HEK293 (cell line): Measurements from ENCODE around the gene MLXIPL.

Experiments
- CTCF ChIP-seq: fragments of 450-650 bp; formaldehyde crosslinking; IDR thresholded peaks from 2 replicates; pipeline ENCODE4 v1.5.1; 2016; ENCODE audit warnings: missing biosample characterization, missing genetic modification characterization
- TCF7L2 ChIP-seq: IDR thresholded peaks from 2 replicates; pipeline ENCODE4 v1.6.1; 2011; ENCODE audit warnings: low read depth, mild to moderate bottlenecking, inconsistent platforms, low read length, moderate library complexity, borderline replicate concordance
- ZBTB44 ChIP-seq: fragments of 450-650 bp; IDR thresholded peaks from 2 replicates; pipeline ENCODE4 v1.5.1; 2018; ENCODE audit warnings: missing biosample characterization, mild to moderate bottlenecking, missing genetic modification characterization
- ZBTB8A ChIP-seq: fragments of 450-650 bp; formaldehyde crosslinking; IDR thresholded peaks from 2 replicates; pipeline ENCODE4 v1.5.1; 2016; ENCODE audit warnings: missing biosample characterization, missing genetic modification characterization
- ZNF24 ChIP-seq: fragments of 450-650 bp; formaldehyde crosslinking; IDR thresholded peaks from 2 replicates; pipeline ENCODE4 v1.5.1; 2016; ENCODE audit warnings: missing biosample characterization, missing genetic modification characterization
- ZNF549 ChIP-seq: fragments of 450-650 bp; IDR thresholded peaks from 2 replicates; pipeline ENCODE4 v1.5.1; 2018; ENCODE audit warnings: missing biosample characterization, missing genetic modification characterization, mild to moderate bottlenecking, inconsistent platforms, moderate library complexity
- ZNF555 ChIP-seq: fragments of 450-650 bp; formaldehyde crosslinking; conservative IDR thresholded peaks from 2 replicates; pipeline ENCODE4 v1.5.1; 2017; ENCODE audit warnings: missing biosample characterization, mild to moderate bottlenecking, missing genetic modification characterization, inconsistent platforms
- ZNF561 ChIP-seq: fragments of 450-650 bp; IDR thresholded peaks from 2 replicates; pipeline ENCODE4 v1.5.1; 2018; ENCODE audit warnings: missing biosample characterization, missing genetic modification characterization, borderline replicate concordance
- TF ChIP-seq, protein P1 (sequence below): fragments of 450-650 bp; formaldehyde crosslinking; IDR thresholded peaks from 2 replicates; pipeline ENCODE4 v1.5.1; 2017; ENCODE audit warnings: missing biosample characterization, missing genetic modification characterization

- no peak for TF ChIP-seq ZBTB44 (tag by site-specific recombination)
- TF ChIP-seq ZNF24 (tag by site-specific recombination) = no peak
- TF ChIP-seq ZNF549 (tag by site-specific recombination) = no peak
- peak; percentile 85 for TF ChIP-seq ZBTB8A (tag by site-specific recombination)
- TF ChIP-seq, protein P1, sequence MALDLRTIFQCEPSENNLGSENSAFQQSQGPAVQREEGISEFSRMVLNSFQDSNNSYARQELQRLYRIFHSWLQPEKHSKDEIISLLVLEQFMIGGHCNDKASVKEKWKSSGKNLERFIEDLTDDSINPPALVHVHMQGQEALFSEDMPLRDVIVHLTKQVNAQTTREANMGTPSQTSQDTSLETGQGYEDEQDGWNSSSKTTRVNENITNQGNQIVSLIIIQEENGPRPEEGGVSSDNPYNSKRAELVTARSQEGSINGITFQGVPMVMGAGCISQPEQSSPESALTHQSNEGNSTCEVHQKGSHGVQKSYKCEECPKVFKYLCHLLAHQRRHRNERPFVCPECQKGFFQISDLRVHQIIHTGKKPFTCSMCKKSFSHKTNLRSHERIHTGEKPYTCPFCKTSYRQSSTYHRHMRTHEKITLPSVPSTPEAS (tag by site-specific recombination) = no peak
- no peak for TF ChIP-seq ZNF561
- no peak for TF ChIP-seq CTCF (tag by site-specific recombination)
- TF ChIP-seq ZNF555 (tag by site-specific recombination) = no peak
- no peak for TF ChIP-seq TCF7L2
These were observed 11.6 kb downstream of the MLXIPL start for GRCh38 chr7:73612598-73613269.
